TTC549 (cell line): ENCODE measurements around the gene HK1.
"Not testable (repeated sequence)": the region's sequence is repeated elsewhere in the genome, so short reads cannot be mapped to it uniquely, and the experiment has no call there.

ENCODE experiments used
- FAIRE-seq: peaks from 2 replicates; lab custom pipeline; 2012; peaks lifted over from hg19 to GRCh38; lab: Jason Lieb, UNC

HK1 gene

DNA sequence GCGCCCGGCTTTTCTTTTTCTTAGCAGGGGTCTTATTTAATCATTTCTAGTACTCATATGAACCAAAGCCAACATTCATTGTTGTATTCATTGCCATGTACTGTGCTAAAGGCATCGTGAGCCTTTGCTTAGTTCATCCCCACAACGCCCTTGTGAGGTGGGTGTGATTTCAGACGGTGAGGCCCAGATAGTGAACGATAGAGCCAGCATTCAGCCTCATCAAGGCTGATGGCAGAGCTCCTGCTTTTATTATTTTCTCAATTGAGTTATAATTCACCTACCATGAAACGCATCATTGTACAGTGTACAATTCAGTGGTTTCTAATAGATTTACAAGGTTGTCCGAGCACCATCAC is 50.1 kb downstream of the HK1 start:
- FAIRE-seq: no peak

GRCh38 chr10:69328888-69329287 is 50.6 kb downstream of the HK1 start:
- FAIRE-seq: not testable (repeated sequence)

DNA sequence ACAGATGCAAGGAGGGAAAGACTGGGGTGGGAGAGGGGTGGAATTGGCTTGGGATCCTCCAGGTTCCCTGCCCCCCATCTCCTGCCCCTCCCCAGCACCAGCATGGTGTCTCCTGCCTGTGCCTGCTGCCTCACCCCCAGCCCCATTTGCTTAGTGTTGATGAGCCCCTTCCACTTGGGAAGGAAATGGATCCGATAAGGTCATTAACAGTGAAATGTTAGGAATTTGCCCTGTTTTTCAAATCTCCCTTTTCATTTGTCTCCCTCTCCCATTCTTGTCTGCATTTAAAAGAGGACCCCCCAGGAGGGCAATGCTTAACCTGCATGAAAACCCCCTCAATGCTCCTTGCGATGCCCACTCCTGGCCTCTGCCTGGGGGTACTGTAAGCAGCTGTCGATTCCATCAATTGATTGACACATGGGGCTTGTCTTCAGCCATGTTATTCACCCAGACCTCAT is 51.5 kb downstream of the HK1 start:
- no peak for FAIRE-seq

GRCh38 chr10:69331161-69331560 is 52.9 kb downstream of the HK1 start:
- no peak for FAIRE-seq

GRCh38 chr10:69332278-69333010 is 54.1 kb downstream of the HK1 start:
- FAIRE-seq: no peak

GRCh38 chr10:69333205-69333604 is 54.9 kb downstream of the HK1 start:
- FAIRE-seq: no peak

GRCh38 chr10:69333865-69334301 is 55.6 kb downstream of the HK1 start:
- not testable (repeated sequence) for FAIRE-seq

GRCh38 chr10:69334302-69335062 is 56.2 kb downstream of the HK1 start:
- no peak for FAIRE-seq

DNA sequence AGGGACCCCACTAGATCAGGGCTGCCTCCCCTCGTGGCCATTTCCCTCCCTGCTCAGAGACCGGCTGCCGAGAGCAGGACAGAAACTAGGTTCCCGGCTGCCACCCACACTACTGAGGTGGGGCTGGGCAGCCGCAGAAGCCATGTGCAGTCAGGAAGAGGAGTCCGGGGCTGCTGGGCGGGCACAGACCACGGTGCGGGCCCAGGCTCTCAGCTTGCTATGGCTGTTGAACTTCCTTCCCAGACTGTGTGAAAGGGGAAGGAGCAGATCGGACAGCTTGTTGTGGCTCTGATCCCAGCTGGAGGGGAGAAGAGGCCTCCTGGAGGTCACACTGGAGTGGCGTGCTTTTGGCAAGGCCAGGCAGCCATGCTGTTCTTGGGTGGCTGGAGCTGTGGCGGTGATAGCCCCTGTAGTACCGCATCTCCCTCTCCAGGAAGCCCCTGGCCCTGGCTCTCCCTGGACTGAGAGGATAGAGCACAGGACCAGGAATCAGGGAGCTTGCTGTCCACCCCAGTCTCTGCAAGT is 56.8 kb downstream of the HK1 start:
- FAIRE-seq: no peak

- no peak for FAIRE-seq
Observed at GRCh38 chr10:69335613-69336012, 57.3 kb downstream of the HK1 start.

DNA sequence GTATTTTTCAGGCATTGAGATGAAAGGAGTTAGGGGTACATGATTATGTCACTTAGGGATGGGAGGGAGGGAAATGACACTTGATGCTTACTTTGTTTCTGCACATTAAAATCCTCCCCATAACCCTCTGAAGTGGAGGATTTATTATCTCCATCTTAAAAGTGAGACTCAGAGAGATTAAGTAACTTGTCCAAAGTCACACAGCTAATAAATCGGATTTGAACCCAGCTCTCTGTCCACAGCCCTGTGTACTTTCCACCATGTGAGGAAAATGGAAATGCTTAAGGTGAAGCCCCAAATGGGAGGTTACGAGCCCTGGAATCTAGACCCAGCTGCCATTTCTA is 58.6 kb downstream of the HK1 start:
- no peak for FAIRE-seq

GRCh38 chr10:69337296-69338132 is 59.2 kb downstream of the HK1 start:
- no peak for FAIRE-seq

GRCh38 chr10:69338133-69338456 is 59.8 kb downstream of the HK1 start:
- no peak for FAIRE-seq

- FAIRE-seq: no peak
Observed at GRCh38 chr10:69338547-69339450, 60.5 kb downstream of the HK1 start.

DNA sequence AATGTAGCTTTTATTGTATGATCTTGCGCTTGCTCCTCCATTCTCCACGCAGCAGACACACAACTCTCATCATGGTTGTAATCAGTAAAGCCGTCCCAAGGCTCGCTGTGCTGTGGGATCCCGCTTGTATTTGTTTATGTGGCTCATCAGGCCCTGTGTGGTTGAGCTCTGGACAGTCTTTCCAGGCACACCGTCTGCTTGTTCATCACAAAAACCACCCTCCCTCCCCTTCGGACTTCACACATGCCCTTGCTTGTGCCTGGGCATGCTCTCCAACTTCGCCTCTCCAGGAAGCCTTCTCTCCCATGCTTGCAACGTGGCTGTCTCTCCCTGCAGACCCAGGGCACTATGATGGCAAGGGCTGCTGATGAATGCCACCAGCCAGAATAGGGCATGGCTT is 62.4 kb downstream of the HK1 start:
- FAIRE-seq: no peak

- no peak for FAIRE-seq
Observed at GRCh38 chr10:69343905-69344304, 65.6 kb downstream of the HK1 start.

DNA sequence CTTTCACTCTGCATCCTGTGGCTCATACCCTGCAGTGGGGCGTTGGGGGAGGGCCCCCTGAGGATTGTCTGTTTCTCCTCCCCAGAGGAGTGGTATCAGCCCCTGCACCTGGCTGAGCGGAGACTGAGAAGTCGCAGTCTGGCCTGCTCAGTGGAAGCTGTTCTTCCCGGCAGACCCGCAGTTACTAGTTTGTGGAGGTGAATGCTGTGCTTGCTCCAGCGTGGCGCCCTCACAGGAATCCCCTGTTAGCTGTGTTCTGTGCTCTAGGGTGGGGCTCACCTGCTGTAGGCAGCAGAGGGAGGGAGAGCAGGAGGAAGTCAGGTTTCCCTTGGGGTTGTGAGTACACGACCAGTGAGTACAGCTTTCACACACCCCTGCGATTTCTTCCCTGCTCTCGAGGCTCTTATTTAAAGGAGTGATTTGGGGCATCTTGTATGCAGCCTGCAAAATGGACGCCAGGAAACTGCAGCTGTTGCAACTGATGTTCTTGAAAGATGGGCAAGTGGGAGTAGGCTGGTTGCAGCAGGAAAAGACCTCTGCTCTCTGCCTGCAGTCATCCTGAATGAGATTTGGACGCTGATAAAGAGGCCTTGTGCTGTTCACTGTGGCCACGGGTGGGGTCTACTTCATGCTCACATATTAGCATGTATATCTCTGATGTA is 66.4 kb downstream of the HK1 start:
- no peak for FAIRE-seq

DNA sequence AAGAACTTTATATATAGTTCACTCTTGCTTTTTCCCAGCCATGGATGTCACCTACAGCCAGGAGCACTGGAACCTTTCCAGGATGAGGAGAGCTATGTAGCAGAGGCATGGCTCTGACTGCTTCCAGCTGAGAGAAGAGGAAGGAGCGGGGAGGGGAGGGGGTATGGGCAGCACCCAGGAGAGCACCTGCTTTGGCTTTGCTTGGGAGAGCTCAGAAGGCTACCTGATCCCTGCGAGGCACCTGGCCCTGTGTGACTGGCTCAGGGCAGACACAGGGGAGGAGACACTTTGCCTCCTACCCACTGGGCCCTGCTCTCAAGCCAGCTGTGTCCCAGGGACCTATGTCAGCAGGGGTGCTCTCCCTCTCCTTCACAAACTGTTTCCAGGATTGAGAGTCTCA is 67.1 kb downstream of the HK1 start:
- FAIRE-seq: no peak

- FAIRE-seq: no peak
Observed at GRCh38 chr10:69345890-69346474, 67.7 kb downstream of the HK1 start.

- no peak for FAIRE-seq
Observed at GRCh38 chr10:69346776-69347175, 68.5 kb downstream of the HK1 start.
